HCT116 (cell line): ENCODE results near the gene KIRREL1.

Experiments used
- CTCF ChIP-seq, 3 experiments: fragments of 200-600 bp in 1 of 3; sonication (generic) in 1 of 3; IDR thresholded peaks in 2 of 3; conservative IDR thresholded peaks in 1 of 3; 2 replicates each; pipeline ENCODE4 v1.5.1; 2012 to 2017; ENCODE audit warnings: low read depth in 2 of 3, low read length in 2 of 3, antibody characterized with exemption in 1 of 3, borderline replicate concordance in 1 of 3, control low read depth in 1 of 3, mild to moderate bottlenecking in 1 of 3, mixed read lengths in 1 of 3, mixed run types in 1 of 3, moderate library complexity in 1 of 3; ENCODE audit not compliant: insufficient read depth in 1 of 3
- EZH2 ChIP-seq: fragments of 200-600 bp; sonication (generic); IDR thresholded peaks from 2 replicates; pipeline ENCODE4 v1.6.1; 2017; ENCODE audit warnings: antibody characterized with exemption, mixed run types
- POLR2A ChIP-seq: IDR thresholded peaks from 2 replicates; pipeline ENCODE4 v1.7.0; 2011; ENCODE audit warnings: borderline replicate concordance; ENCODE audit not compliant: insufficient read depth, insufficient read length; ENCODE audit errors: extremely low read depth
- POLR2AphosphoS5 ChIP-seq: IDR thresholded peaks from 2 replicates; pipeline ENCODE4 v1.6.1; 2011; ENCODE audit warnings: mild to moderate bottlenecking, low read depth, low read length, moderate library complexity

DNA sequence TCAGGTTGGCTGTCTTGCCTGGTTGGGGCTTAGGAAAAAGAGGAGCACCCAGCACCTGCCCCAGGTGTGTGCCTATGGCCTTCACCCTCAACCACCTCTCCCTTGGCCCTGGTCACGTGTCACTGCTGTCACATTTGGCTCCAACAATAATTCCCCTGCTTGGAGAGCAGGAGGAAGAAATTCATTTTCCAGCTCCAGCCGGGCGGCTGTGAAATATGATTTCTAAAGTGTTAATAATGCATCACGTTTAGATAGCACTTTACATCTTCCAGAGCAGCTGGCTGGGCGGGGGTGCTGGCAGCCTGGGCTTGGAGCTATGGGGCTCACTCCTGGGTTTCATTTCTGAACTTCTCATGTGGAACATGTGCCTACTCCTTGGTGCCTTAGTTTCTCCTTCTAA is 63.1 kb downstream of the KIRREL1 start:
- TF ChIP-seq CTCF (IDR thresholded peaks at IDR 0.05 in 2 of 3, conservative IDR thresholded peaks at IDR 0.05 in 1 of 3; ENCODE audit: borderline replicate concordance in 1 of 3, insufficient read depth in 1 of 3, low read depth in 2 of 3, low read length in 2 of 3) (no peak), POLR2AphosphoS5 (no peak), EZH2 (no peak), POLR2A (no peak)
